HEK293 (cell line): ENCODE results near the gene LRP1B.

ENCODE experiments used
- CTCF ChIA-PET: fragments of 350-600 bp; formaldehyde crosslinking; extraction: SDS; loops from one replicate; lab custom pipeline; 2021; ENCODE audit warnings: antibody characterized with exemption; lab: Yijun Ruan, JAX
- POLR2A ChIA-PET: fragments of 300-600 bp; formaldehyde crosslinking; extraction: SDS; loops from one replicate; lab custom pipeline; 2020; ENCODE audit warnings: antibody characterized with exemption, inconsistent platforms; lab: Yijun Ruan, JAX
- H3K27ac ChIP-seq: fragments of 200-500 bp; sonication (Bioruptor generic); 2 replicates; pipeline ENCODE4 v1.5.1; 2014; ENCODE audit warnings: low read depth, low read length, control low read depth, inconsistent platforms; ENCODE audit errors: extremely low read depth
- H3K36me3 ChIP-seq, 2 experiments: fragments of 200-500 bp in 1 of 2; sonication (Bioruptor generic) in 1 of 2; 1 replicate in 1 of 2; 2 replicates in 1 of 2; pipeline ENCODE4 v1.5.1; 2014 to 2017; ENCODE audit warnings: inconsistent platforms in 2 of 2, low read length in 2 of 2; ENCODE audit not compliant: control insufficient read depth in 2 of 2, insufficient read depth in 1 of 2
- H3K4me1 ChIP-seq: fragments of 200-500 bp; sonication (Bioruptor generic); 2 replicates; pipeline ENCODE4 v1.5.1; 2014; ENCODE audit warnings: mild to moderate bottlenecking, low read length, inconsistent platforms; ENCODE audit not compliant: control insufficient read depth, insufficient read depth
- H3K4me3 ChIP-seq: 2 replicates; pipeline ENCODE4 v1.5.1; 2011; ENCODE audit warnings: low read depth, mild to moderate bottlenecking, control low read depth, low read length, moderate library complexity
- H3K9me3 ChIP-seq: fragments of 200-500 bp; sonication (Bioruptor generic); 2 replicates; pipeline ENCODE4 v1.5.1; 2014; ENCODE audit warnings: low read depth, low read length, inconsistent platforms; ENCODE audit not compliant: control insufficient read depth, insufficient read depth
- PRDM10 ChIP-seq: fragments of 450-650 bp; formaldehyde crosslinking; IDR thresholded peaks from 2 replicates; pipeline ENCODE4 v1.5.1; 2016; ENCODE audit warnings: missing biosample characterization, missing genetic modification characterization
- PRDM2 ChIP-seq: fragments of 450-650 bp; formaldehyde crosslinking; IDR thresholded peaks from 2 replicates; pipeline ENCODE4 v1.5.1; 2016; ENCODE audit warnings: missing biosample characterization, missing genetic modification characterization, borderline replicate concordance
- SCRT2 ChIP-seq: fragments of 450-650 bp; formaldehyde crosslinking; IDR thresholded peaks from 2 replicates; pipeline ENCODE4 v1.5.1; 2016; ENCODE audit warnings: missing biosample characterization, missing genetic modification characterization
- SP7 ChIP-seq: fragments of 450-650 bp; formaldehyde crosslinking; IDR thresholded peaks from 2 replicates; pipeline ENCODE4 v1.5.1; 2016; ENCODE audit warnings: missing biosample characterization, missing genetic modification characterization
- ZBTB1 ChIP-seq: fragments of 450-650 bp; formaldehyde crosslinking; IDR thresholded peaks from 2 replicates; pipeline ENCODE4 v1.5.1; 2016; ENCODE audit warnings: missing biosample characterization, missing genetic modification characterization
- ZBTB21 ChIP-seq: fragments of 450-650 bp; formaldehyde crosslinking; IDR thresholded peaks from 2 replicates; pipeline ENCODE4 v1.5.1; 2017; ENCODE audit warnings: missing biosample characterization, missing genetic modification characterization
- ZIC2 ChIP-seq: fragments of 450-650 bp; formaldehyde crosslinking; IDR thresholded peaks from 2 replicates; pipeline ENCODE4 v1.5.1; 2016; ENCODE audit warnings: missing biosample characterization, missing genetic modification characterization
- ZNF132 ChIP-seq: fragments of 450-650 bp; formaldehyde crosslinking; IDR thresholded peaks from 2 replicates; pipeline ENCODE4 v1.5.1; 2017; ENCODE audit warnings: missing biosample characterization, missing genetic modification characterization, borderline replicate concordance
- ZNF16 ChIP-seq: fragments of 450-650 bp; formaldehyde crosslinking; IDR thresholded peaks from 2 replicates; pipeline ENCODE4 v1.5.1; 2016; ENCODE audit warnings: low read depth, missing biosample characterization, missing genetic modification characterization
- ZNF184 ChIP-seq: fragments of 450-650 bp; IDR thresholded peaks from 2 replicates; pipeline ENCODE4 v1.5.1; 2018; ENCODE audit warnings: missing biosample characterization, mild to moderate bottlenecking, missing genetic modification characterization
- ZNF202 ChIP-seq: fragments of 450-650 bp; formaldehyde crosslinking; IDR thresholded peaks from 2 replicates; pipeline ENCODE4 v1.5.1; 2016; ENCODE audit warnings: missing biosample characterization, missing genetic modification characterization, borderline replicate concordance
- ZNF239 ChIP-seq: fragments of 450-650 bp; formaldehyde crosslinking; IDR thresholded peaks from 2 replicates; pipeline ENCODE4 v1.5.1; 2016; ENCODE audit warnings: missing biosample characterization, missing genetic modification characterization
- ZNF423 ChIP-seq: fragments of 450-650 bp; formaldehyde crosslinking; IDR thresholded peaks from 2 replicates; pipeline ENCODE4 v1.5.1; 2016; ENCODE audit warnings: missing biosample characterization, missing genetic modification characterization
- ZNF555 ChIP-seq: fragments of 450-650 bp; formaldehyde crosslinking; conservative IDR thresholded peaks from 2 replicates; pipeline ENCODE4 v1.5.1; 2017; ENCODE audit warnings: missing biosample characterization, mild to moderate bottlenecking, missing genetic modification characterization, inconsistent platforms
- ZNF654 ChIP-seq: fragments of 450-650 bp; formaldehyde crosslinking; IDR thresholded peaks from 2 replicates; pipeline ENCODE4 v1.5.1; 2016; ENCODE audit warnings: low read depth, missing biosample characterization, missing genetic modification characterization
- ZNF707 ChIP-seq: fragments of 450-650 bp; formaldehyde crosslinking; IDR thresholded peaks from 2 replicates; pipeline ENCODE4 v1.5.1; 2016; ENCODE audit warnings: missing biosample characterization, missing genetic modification characterization
- ZNF747 ChIP-seq: fragments of 450-650 bp; formaldehyde crosslinking; IDR thresholded peaks from 2 replicates; pipeline ENCODE4 v1.5.1; 2016; ENCODE audit warnings: missing biosample characterization, missing genetic modification characterization

LRP1B gene

GRCh38 chr2:141736466-141736865 lies 394.4 kb downstream of the LRP1B start:
- no peaks in the 10 kb centered on the region for H3K9me3 ChIP-seq
- no peak overlapping the region for H3K27ac ChIP-seq
- TF ChIP-seq ZNF654 (tag by site-specific recombination) (no peak), ZNF132 (no peak), ZBTB21 (tag by site-specific recombination) (no peak), ZBTB1 (no peak), ZNF16 (tag by site-specific recombination) (no peak), ZNF239 (tag by site-specific recombination) (no peak), ZNF202 (tag by site-specific recombination) (no peak), ZNF423 (tag by site-specific recombination) (no peak)
- H3K36me3 ChIP-seq: no peaks in the 10 kb centered on the region
- H3K4me3 ChIP-seq: no peak overlapping the region
- CTCF ChIA-PET: interaction anchor here (0.6 kb wide), 1 partner anchor 649 kb away, joined by 3 read pairs; no protein-coding TSS in a partner anchor
- no peaks in the 10 kb centered on the region for H3K4me1 ChIP-seq
- POLR2A ChIA-PET: no interaction called here

GRCh38 chr2:141728886-141729285 lies 401.9 kb downstream of the LRP1B start:
- no peak overlapping the region for H3K4me3 ChIP-seq
- TF ChIP-seq ZNF747 (no peak), PRDM2 (tag by site-specific recombination) (no peak), ZNF184 (no peak), ZNF707 (tag by site-specific recombination) (no peak), ZNF555 (tag by site-specific recombination) (no peak), ZIC2 (peak; percentile 88), SP7 (tag by site-specific recombination) (no peak), SCRT2 (peak; percentile 57; the same call in 1 of the 2 replicates), PRDM10 (tag by site-specific recombination) (no peak)
- TF ChIP-seq, all 188 proteins: peak for 2
- ChIA-PET POLR2A (no interaction called here), CTCF (no interaction called here)
- H3K27ac ChIP-seq: no peak overlapping the region
- H3K9me3 ChIP-seq: no peaks in the 10 kb centered on the region
- no peaks in the 10 kb centered on the region for H3K4me1 ChIP-seq
- H3K36me3 ChIP-seq: no peaks in the 10 kb centered on the region
